ENCODE results near the gene CYP2C9.

CYP2C9 gene

GRCh38 chr10:95039281-95039680 is 100.8 kb downstream of the CYP2C9 start:
- DNase-seq (ENCODE audit: low read depth), result no peak
